ENCODE measurements around the gene DGKB. TPM values are rescaled to one million over a fixed set of nuclear protein-coding genes. Genes with fewer than 3 reads are reported as not detected.
"Not testable (repeated sequence)": the region's sequence is repeated elsewhere in the genome, so short reads cannot be mapped to it uniquely, and the experiment has no call there.

The DGKB gene
- total RNA-seq, 2 experiments from 2014 or later, result not detected

DNA sequence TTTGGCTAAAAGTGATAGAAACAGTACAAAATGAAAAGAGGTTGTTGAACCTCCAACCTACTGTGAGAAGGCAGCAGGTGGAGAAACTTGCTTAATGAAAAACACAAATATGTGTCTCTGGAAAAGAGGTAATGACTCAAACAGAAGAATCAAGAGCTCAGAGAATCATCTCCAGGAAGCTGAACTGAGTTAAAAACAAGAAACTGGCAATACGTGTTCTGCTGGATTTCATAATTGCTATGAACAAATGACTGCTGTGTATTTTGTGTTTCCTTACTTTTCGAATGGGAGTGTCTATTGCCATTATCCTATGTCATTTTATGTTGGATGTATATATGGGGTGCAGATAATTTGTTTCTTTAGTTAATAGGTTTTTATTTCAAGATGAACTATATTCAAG is 401.1 kb downstream of the DGKB start:
- H3K36me3 Mint-ChIP-seq, result no peaks in the 10 kb centered on the region

DNA sequence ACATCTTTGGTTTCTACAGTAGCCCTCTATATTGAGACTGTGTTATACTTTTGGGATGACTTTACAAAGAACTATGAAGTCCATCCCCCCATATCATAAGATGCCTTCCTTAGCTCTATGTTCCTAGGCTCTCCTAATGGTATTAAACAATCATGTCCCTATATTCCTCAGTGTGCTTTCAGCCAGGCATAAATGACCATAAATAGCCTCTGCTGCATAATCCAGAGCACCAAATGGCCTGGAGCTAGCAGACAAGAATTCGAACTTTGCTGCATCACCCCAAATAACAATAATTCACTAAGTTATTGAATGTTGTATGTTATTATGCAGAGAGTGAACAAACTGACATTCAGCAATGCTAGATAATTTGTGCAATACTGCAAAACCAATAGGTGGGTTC is 405.2 kb downstream of the DGKB start:
- H3K4me3 Mint-ChIP-seq, result no peak overlapping the region

More for the DNA sequence above, 401.1 kb downstream of the DGKB start:
- Mint-ChIP-seq H3K4me1 (no peaks in the 10 kb centered on the region), H3K27ac (no peak overlapping the region), H3K4me3 (no peak overlapping the region), H3K27me3 (no peaks in the 10 kb centered on the region), H3K9me3 (peaks cover 6% of the 10 kb centered on the region)
- ATAC-seq (ENCODE audit: low read depth) (no peak), DNase-seq (no peak)
- POLR2A ChIA-PET, result no interaction called here

GRCh38 chr7:14495633-14496032 is 406.9 kb downstream of the DGKB start:
- Mint-ChIP-seq H3K9me3 (no peaks in the 10 kb centered on the region), H3K4me3 (no peak overlapping the region), H3K36me3 (no peaks in the 10 kb centered on the region), H3K4me1 (no peaks in the 10 kb centered on the region), H3K27ac (no peak overlapping the region), H3K27me3 (no peaks in the 10 kb centered on the region)
- ATAC-seq (ENCODE audit: low read depth) (no peak), DNase-seq (no peak)
- POLR2A ChIA-PET, result no interaction called here

More for the DNA sequence above, 405.2 kb downstream of the DGKB start:
- no peaks in the 10 kb centered on the region for H3K4me1 Mint-ChIP-seq
- ATAC-seq (ENCODE audit: low read depth), result no peak
- no peak overlapping the region for H3K27ac Mint-ChIP-seq
- DNase-seq, result no peak
- H3K27me3 Mint-ChIP-seq, result no peaks in the 10 kb centered on the region
- H3K36me3 Mint-ChIP-seq, result no peaks in the 10 kb centered on the region
- H3K9me3 Mint-ChIP-seq, result no peaks in the 10 kb centered on the region
- POLR2A ChIA-PET, result no interaction called here

- Mint-ChIP-seq H3K4me1 (no peaks in the 10 kb centered on the region), H3K9me3 (peaks cover 2% of the 10 kb centered on the region), H3K27ac (no peak overlapping the region), H3K36me3 (no peaks in the 10 kb centered on the region), H3K4me3 (no peak overlapping the region), H3K27me3 (no peaks in the 10 kb centered on the region)
- DNase-seq (no peak), ATAC-seq (ENCODE audit: low read depth) (no peak)
- POLR2A ChIA-PET, result no interaction called here
Observed at GRCh38 chr7:14487701-14488395, 414.7 kb downstream of the DGKB start.

DNA sequence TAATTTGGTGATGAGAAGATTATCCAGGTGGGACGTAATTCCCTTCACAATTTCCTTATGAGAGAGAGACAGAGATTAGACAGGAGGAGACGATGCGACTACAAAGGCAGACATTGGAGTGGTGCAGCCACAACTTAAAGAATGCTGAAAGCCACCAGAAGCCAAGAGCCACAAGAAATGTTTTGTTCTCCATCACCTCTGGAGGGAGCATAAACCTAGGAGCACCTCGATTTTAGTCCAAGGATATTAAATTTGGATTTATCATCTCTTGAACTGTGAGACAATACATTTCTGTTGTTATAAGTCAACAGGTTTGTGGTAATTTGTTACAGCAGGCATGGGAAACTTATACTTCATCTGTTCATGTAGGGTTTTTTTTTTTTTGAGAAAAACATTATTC is 418.9 kb downstream of the DGKB start:
- DNase-seq (no peak), ATAC-seq (ENCODE audit: low read depth) (no peak)
- POLR2A ChIA-PET, result no interaction called here
- no peak overlapping the region for H3K27ac Mint-ChIP-seq
- no peaks in the 10 kb centered on the region for H3K36me3 Mint-ChIP-seq
- H3K4me3 Mint-ChIP-seq, result no peak overlapping the region
- no peaks in the 10 kb centered on the region for H3K27me3 Mint-ChIP-seq
- H3K4me1 Mint-ChIP-seq, result no peaks in the 10 kb centered on the region
- no peaks in the 10 kb centered on the region for H3K9me3 Mint-ChIP-seq

DNA sequence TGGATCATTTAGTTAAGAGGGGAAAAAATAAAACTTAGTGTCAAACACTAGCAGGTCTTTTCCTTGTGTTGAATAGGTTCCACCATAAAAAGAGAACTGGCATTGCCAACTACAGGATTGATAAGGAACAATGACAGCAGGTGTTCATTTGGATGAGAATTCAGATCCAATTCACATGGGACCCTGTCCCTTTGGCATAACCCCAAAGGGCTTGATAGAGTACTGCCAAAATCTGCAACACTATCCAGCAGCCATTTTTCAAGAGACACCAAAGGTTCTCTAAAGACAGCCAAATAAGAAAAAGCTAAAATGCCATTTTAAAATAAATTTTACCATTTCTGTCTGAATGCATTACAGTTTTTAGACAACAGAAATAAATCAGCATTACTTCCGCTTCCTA is 422.3 kb downstream of the DGKB start:
- POLR2A ChIA-PET, result no interaction called here
- Mint-ChIP-seq H3K4me3 (no peak overlapping the region), H3K27me3 (no peaks in the 10 kb centered on the region), H3K36me3 (no peaks in the 10 kb centered on the region), H3K27ac (no peak overlapping the region), H3K4me1 (no peaks in the 10 kb centered on the region), H3K9me3 (no peaks in the 10 kb centered on the region)
- ATAC-seq (ENCODE audit: low read depth), result no peak
- no peak for DNase-seq

GRCh38 chr7:14478834-14479510 is 423.6 kb downstream of the DGKB start:
- peaks cover under 1% of the 10 kb centered on the region for H3K9me3 Mint-ChIP-seq
- DNase-seq (no peak), ATAC-seq (ENCODE audit: low read depth) (no peak)
- no peaks in the 10 kb centered on the region for H3K4me1 Mint-ChIP-seq
- POLR2A ChIA-PET, result no interaction called here
- H3K27ac Mint-ChIP-seq, result no peak overlapping the region
- H3K27me3 Mint-ChIP-seq, result no peaks in the 10 kb centered on the region
- no peaks in the 10 kb centered on the region for H3K36me3 Mint-ChIP-seq
- H3K4me3 Mint-ChIP-seq, result no peak overlapping the region

GRCh38 chr7:14461716-14462115 is 440.8 kb downstream of the DGKB start:
- H3K27ac Mint-ChIP-seq; H3K4me1 Mint-ChIP-seq; H3K27me3 Mint-ChIP-seq; H3K9me3 Mint-ChIP-seq; H3K4me3 Mint-ChIP-seq; H3K36me3 Mint-ChIP-seq; POLR2A ChIA-PET; ATAC-seq (ENCODE audit: low read depth); DNase-seq: not testable (repeated sequence)

DNA sequence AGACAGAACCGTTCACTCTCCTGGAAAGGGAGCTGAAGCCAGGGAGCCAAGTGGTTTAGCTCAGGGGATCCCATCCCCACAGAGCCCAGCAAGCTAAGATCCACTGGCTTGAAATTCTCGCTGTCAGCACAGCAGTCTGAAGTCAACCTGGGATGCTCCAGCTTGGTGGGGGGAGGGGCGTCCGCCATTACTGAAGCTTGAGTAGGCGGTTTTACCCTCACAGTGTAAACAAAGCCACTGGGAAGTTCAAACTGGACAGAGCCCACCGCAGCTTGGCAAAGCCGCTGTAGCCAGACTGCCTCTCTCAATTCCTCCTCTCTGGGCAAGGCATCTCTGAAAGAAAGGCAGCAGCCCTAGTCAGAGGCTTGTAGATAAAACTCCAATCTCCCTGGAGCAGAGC is 443.7 kb downstream of the DGKB start:
- POLR2A ChIA-PET; ATAC-seq (ENCODE audit: low read depth); H3K4me3 Mint-ChIP-seq; H3K27me3 Mint-ChIP-seq; H3K27ac Mint-ChIP-seq; DNase-seq; H3K4me1 Mint-ChIP-seq; H3K9me3 Mint-ChIP-seq; H3K36me3 Mint-ChIP-seq: not testable (repeated sequence)

GRCh38 chr7:14457568-14458453 is 444.7 kb downstream of the DGKB start:
- Mint-ChIP-seq H3K27me3 (no peaks in the 10 kb centered on the region), H3K4me3 (no peak overlapping the region), H3K4me1 (no peaks in the 10 kb centered on the region), H3K36me3 (no peaks in the 10 kb centered on the region), H3K9me3 (no peaks in the 10 kb centered on the region), H3K27ac (no peak overlapping the region)
- DNase-seq (no peak), ATAC-seq (ENCODE audit: low read depth) (peak; percentile 47)
- POLR2A ChIA-PET, result no interaction called here

GRCh38 chr7:14449291-14449690 is 453.3 kb downstream of the DGKB start:
- no peaks in the 10 kb centered on the region for H3K27me3 Mint-ChIP-seq
- DNase-seq, result no peak
- H3K27ac Mint-ChIP-seq, result no peak overlapping the region
- ATAC-seq (ENCODE audit: low read depth), result no peak
- POLR2A ChIA-PET, result no interaction called here
- no peaks in the 10 kb centered on the region for H3K36me3 Mint-ChIP-seq
- no peaks in the 10 kb centered on the region for H3K9me3 Mint-ChIP-seq
- H3K4me1 Mint-ChIP-seq, result peaks cover 4% of the 10 kb centered on the region
- H3K4me3 Mint-ChIP-seq, result no peak overlapping the region

DNA sequence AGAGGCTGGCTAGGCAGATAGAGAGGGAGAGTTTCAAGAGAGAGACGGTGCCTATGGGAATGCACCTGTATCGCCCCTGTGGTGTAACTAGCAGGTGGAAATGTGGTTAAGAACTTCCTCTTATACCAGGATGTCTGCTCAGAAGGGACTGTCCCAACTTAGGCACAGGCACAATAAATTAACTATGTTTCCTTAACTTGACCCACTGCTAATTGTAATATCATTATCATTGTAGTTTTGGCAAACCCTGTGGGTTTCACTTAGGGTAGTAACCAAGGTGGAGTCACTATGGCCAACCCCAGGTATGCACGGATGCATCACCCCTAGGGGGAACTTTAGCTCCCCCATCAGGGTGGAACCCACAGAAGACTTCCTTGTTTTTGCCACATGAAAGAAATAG is 455.7 kb downstream of the DGKB start:
- ATAC-seq (ENCODE audit: low read depth) (no peak), DNase-seq (no peak)
- no peaks in the 10 kb centered on the region for H3K27me3 Mint-ChIP-seq
- no peaks in the 10 kb centered on the region for H3K36me3 Mint-ChIP-seq
- no peak overlapping the region for H3K27ac Mint-ChIP-seq
- H3K9me3 Mint-ChIP-seq, result no peaks in the 10 kb centered on the region
- peaks cover 4% of the 10 kb centered on the region for H3K4me1 Mint-ChIP-seq
- POLR2A ChIA-PET, result no interaction called here
- no peak overlapping the region for H3K4me3 Mint-ChIP-seq

DNA sequence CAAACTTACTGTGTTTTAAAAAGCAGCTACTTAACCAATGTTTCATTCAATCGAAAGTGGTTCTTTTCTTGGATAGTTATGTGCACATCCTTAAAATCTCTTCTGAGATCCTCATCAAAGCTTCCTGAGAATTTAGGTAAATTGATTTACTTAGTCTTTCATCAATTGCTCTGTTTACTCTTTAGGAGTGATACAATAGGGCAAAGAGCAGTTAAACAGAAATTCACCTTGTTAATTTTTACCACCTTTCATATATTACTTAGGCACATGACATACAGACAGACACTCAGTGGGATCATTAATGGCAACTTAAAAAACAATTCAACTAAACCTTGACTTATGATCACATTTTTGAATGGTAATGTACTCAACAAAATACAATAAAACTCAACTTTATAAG is 456.3 kb downstream of the DGKB start:
- POLR2A ChIA-PET, result no interaction called here
- H3K4me1 Mint-ChIP-seq, result peaks cover 4% of the 10 kb centered on the region

GRCh38 chr7:14438366-14438765 is 464.2 kb downstream of the DGKB start:
- DNase-seq (no peak), ATAC-seq (ENCODE audit: low read depth) (no peak)
- H3K4me3 Mint-ChIP-seq, result no peak overlapping the region
- no peaks in the 10 kb centered on the region for H3K9me3 Mint-ChIP-seq
- H3K4me1 Mint-ChIP-seq, result no peaks in the 10 kb centered on the region
- H3K36me3 Mint-ChIP-seq, result no peaks in the 10 kb centered on the region
- POLR2A ChIA-PET, result no interaction called here
- no peaks in the 10 kb centered on the region for H3K27me3 Mint-ChIP-seq
- H3K27ac Mint-ChIP-seq, result no peak overlapping the region

More for the DNA sequence above, 456.3 kb downstream of the DGKB start:
- Mint-ChIP-seq H3K27ac (no peak overlapping the region), H3K4me3 (no peak overlapping the region), H3K9me3 (no peaks in the 10 kb centered on the region), H3K27me3 (no peaks in the 10 kb centered on the region), H3K36me3 (no peaks in the 10 kb centered on the region)
- DNase-seq (no peak), ATAC-seq (ENCODE audit: low read depth) (no peak)

All from activated naive CD8-positive, alpha-beta T cell treated with anti-CD3 and anti-CD28 coated beads, Interleukin-2, amount 10 ng/mL, durations not matched to agents 7 days and 5 days (primary cell).